ENCODE data around the gene ALB.
"Not testable (repeated sequence)": the region's sequence is repeated elsewhere in the genome, so short reads cannot be mapped to it uniquely, and the experiment has no call there.

GRCh38 chr4:73369506-73370199, 34.4 kb upstream of the ALB start:
- TF ChIP-seq CTCF (conservative IDR thresholded peaks at IDR 0.05; ENCODE audit: low read depth, low read length); EZH2 (IDR thresholded peaks at IDR 0.05; ENCODE audit: low read length, unreplicated experiment); EZH2phosphoT487 (IDR thresholded peaks at IDR 0.05; ENCODE audit: borderline replicate concordance, low read length): not testable (repeated sequence)

Measured in PC-3 (cell line).